Smooth muscle cell (in vitro differentiated cells): Measurements from ENCODE around the gene CA6. TPM values are rescaled to one million over a fixed set of nuclear protein-coding genes. Genes with fewer than 3 reads are reported as not detected.

Source experiments
- DNase-seq: peaks from one replicate; lab custom pipeline; 2025; ENCODE audit not compliant: unreplicated experiment; lab: John Stamatoyannopoulos, UW
- H2AFZ ChIP-seq: fragments of 200-600 bp; sonication (generic); 2 replicates; pipeline ENCODE4 v1.6.0; 2016; ENCODE audit warnings: antibody characterized with exemption, low read depth, mild to moderate bottlenecking
- H3F3A ChIP-seq: fragments of 200-600 bp; sonication (generic); 2 replicates; pipeline ENCODE4 v1.6.0; 2017; ENCODE audit warnings: antibody characterized with exemption, low read depth
- H3K27ac ChIP-seq: fragments of 200-600 bp; sonication (generic); 2 replicates; pipeline ENCODE4 v1.5.1; 2016; ENCODE audit warnings: low read depth, mild to moderate bottlenecking
- H3K27me3 ChIP-seq: fragments of 200-600 bp; sonication (generic); 2 replicates; pipeline ENCODE4 v1.6.1; 2016; ENCODE audit warnings: low read depth, mild to moderate bottlenecking
- H3K36me3 ChIP-seq: fragments of 200-600 bp; sonication (generic); 2 replicates; pipeline ENCODE4 v1.5.1; 2016; ENCODE audit warnings: low read depth
- H3K4me1 ChIP-seq: fragments of 200-600 bp; sonication (generic); 2 replicates; pipeline ENCODE4 v1.5.1; 2016; ENCODE audit warnings: low read depth
- H3K4me2 ChIP-seq: fragments of 200-600 bp; sonication (generic); 2 replicates; pipeline ENCODE4 v1.6.0; 2016; ENCODE audit warnings: mild to moderate bottlenecking
- H3K4me3 ChIP-seq: fragments of 200-600 bp; sonication (generic); 2 replicates; pipeline ENCODE4 v1.5.1; 2016; ENCODE audit warnings: mild to moderate bottlenecking
- H3K79me2 ChIP-seq: fragments of 200-600 bp; sonication (generic); 2 replicates; pipeline ENCODE4 v1.6.0; 2016; ENCODE audit warnings: low read depth, mild to moderate bottlenecking
- H3K9ac ChIP-seq: fragments of 200-600 bp; sonication (generic); 2 replicates; pipeline ENCODE4 v1.6.0; 2016; ENCODE audit warnings: low read depth
- H3K9me3 ChIP-seq: fragments of 200-600 bp; sonication (generic); replicated peaks from 2 replicates; pipeline ENCODE4 v1.5.1; 2016; ENCODE audit warnings: low read depth
- H4K20me1 ChIP-seq: fragments of 200-600 bp; sonication (generic); 2 replicates; pipeline ENCODE4 v1.6.0; 2016; ENCODE audit warnings: low read depth
- CTCF ChIP-seq: fragments of 200-600 bp; sonication (generic); IDR thresholded peaks from 2 replicates; pipeline ENCODE4 v1.5.1; 2017; ENCODE audit warnings: borderline replicate concordance, mild to moderate bottlenecking, antibody characterized with exemption; ENCODE audit not compliant: insufficient read depth, poor library complexity, severe bottlenecking
- WGBS: methylation state at CpG from one replicate; pipeline ENCODE4 v1.1.7; 2016; ENCODE audit warnings: low lambda C conversion rate; 5-methylcytosine and 5-hydroxymethylcytosine counted together
- polyA plus RNA-seq: library from polyadenylated mRNA; unstranded; fragments of >200 nt; fragmentation: Nextera tagmentation; extraction: Ambion mirVana; gene quantifications from 2 replicates; pipeline ENCODE4 v1.2.1, GENCODE V29; 2016
- total RNA-seq: library from RNA; depleted of rRNA; stranded (reverse); fragments of >200 nt; gene quantifications from 2 replicates; pipeline ENCODE4 v1.2.3, GENCODE V29; 2014

Gene CA6
- total and polyA plus RNA-seq, 2 experiments from 2014 or later: not detected

DNA sequence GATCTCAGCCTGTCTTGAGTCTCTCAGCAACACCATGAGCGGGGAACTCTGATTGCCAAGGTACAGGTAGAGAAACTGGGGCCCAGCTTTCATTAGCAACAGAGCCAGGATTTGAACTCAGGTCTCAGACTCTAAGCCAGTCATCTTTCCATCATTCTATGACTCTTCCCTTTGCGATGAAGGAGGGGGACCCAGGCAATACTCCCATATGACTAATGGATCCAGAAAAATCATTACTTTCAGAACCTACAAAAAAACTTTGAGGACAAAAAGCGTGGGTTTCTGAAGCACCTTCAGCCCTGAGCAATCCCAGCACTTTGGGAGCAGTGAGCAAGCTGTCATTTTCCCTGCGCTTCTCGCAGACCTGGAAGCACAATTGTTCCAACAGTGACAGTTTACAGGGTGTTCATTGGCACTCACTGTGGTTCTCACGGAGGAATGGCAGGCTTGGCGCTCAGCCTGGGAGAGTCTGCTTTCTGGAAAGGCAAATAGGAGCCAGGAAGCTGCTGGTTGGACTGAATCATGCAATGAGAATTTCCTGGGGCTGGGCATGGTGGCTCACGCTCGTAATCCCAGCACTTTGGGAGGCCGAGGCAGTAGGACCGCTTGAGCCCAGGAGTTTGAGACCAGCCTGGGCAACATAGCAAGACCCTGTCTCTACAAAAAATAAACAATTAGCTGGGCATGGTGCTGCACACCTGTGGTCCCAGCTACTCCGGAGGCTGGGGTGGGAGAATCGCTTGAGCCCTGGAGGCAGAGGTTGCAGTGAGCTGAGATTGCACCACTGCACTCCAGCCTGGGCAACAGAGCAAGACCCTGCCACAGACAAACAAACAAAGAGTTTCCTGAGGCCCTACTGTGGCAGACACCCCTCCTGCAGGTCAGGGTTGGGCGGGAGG, 40.5 kb downstream of the CA6 start:
- WGBS: 57% methylated on average over 14 of the region's 14 CpGs
- peak; percentile 8 for DNase-seq
- peak overlapping the region; percentile 41 for H3K27ac ChIP-seq
- no peak for TF ChIP-seq CTCF
- no peaks in the 10 kb centered on the region for H4K20me1 ChIP-seq
- no peak overlapping the region for H3K9ac ChIP-seq
- H3F3A ChIP-seq: no peaks in the 10 kb centered on the region
- no peak overlapping the region for H2AFZ ChIP-seq
- H3K27me3 ChIP-seq: no peaks in the 10 kb centered on the region
- H3K4me1 ChIP-seq: no peaks in the 10 kb centered on the region
- H3K79me2 ChIP-seq: no peaks in the 10 kb centered on the region
- no peaks in the 10 kb centered on the region for H3K9me3 ChIP-seq
- no peak overlapping the region for H3K4me2 ChIP-seq
- H3K4me3 ChIP-seq: no peak overlapping the region
- H3K36me3 ChIP-seq: no peaks in the 10 kb centered on the region

GRCh38 chr1:8986814-8987190, 41.1 kb downstream of the CA6 start:
- no peak overlapping the region for H3K4me2 ChIP-seq
- no peak overlapping the region for H2AFZ ChIP-seq
- H3K36me3 ChIP-seq: no peaks in the 10 kb centered on the region
- 97% methylated on average over 10 of the region's 10 CpGs for WGBS
- H3K79me2 ChIP-seq: no peaks in the 10 kb centered on the region
- DNase-seq: no peak
- no peaks in the 10 kb centered on the region for H3F3A ChIP-seq
- no peak overlapping the region for H3K9ac ChIP-seq
- H4K20me1 ChIP-seq: no peaks in the 10 kb centered on the region
- no peaks in the 10 kb centered on the region for H3K9me3 ChIP-seq
- H3K4me1 ChIP-seq: no peaks in the 10 kb centered on the region
- no peaks in the 10 kb centered on the region for H3K27me3 ChIP-seq
- no peak for TF ChIP-seq CTCF
- no peak overlapping the region for H3K4me3 ChIP-seq
- no peak overlapping the region for H3K27ac ChIP-seq

DNA sequence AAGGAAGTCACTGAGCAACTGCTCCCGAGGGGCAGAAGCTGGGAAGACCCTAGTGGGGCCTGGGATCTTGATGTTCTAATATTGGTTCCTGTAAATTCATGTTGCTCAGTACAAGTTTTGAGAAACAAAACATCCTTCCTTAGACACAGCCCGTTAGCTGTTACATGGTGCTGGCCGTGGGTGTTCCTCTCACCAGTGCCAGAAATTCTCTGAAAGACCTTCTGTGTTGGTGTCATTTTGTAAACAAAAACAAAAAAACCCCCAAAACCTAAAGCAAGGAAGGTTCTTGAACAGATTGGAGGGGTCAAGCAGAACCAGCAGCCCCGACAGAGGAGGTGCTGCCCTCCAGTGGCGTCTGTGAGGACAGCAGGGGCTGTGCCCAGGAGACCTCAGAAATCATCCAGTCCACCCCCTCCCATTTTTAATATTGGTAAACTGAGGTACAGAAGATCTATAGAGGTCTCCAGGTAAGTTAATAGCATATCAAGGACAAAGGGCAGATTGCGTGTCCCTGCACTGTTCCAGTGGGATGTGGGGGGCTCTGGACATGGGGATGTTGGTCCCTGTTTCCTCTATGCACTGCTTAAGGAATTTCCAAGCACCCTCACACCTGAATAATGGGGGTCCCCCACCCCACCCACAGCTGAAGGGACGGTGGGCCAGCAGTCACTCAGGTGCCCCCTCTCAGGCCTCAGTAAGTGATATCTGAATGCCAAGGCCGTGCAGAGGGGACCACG, 42.4 kb downstream of the CA6 start:
- no peaks in the 10 kb centered on the region for H3K27me3 ChIP-seq
- H3K36me3 ChIP-seq: no peaks in the 10 kb centered on the region
- no peaks in the 10 kb centered on the region for H3K79me2 ChIP-seq
- peak overlapping the region; percentile 84 for H2AFZ ChIP-seq
- H3K4me1 ChIP-seq: no peaks in the 10 kb centered on the region
- H3K9ac ChIP-seq: no peak overlapping the region
- H3F3A ChIP-seq: no peaks in the 10 kb centered on the region
- H3K4me3 ChIP-seq: no peak overlapping the region
- H4K20me1 ChIP-seq: no peaks in the 10 kb centered on the region
- H3K27ac ChIP-seq: no peak overlapping the region
- no peak overlapping the region for H3K4me2 ChIP-seq
- H3K9me3 ChIP-seq: no peaks in the 10 kb centered on the region
- peak; percentile 10 for DNase-seq
- WGBS: 35% methylated on average over 9 of the region's 9 CpGs
- TF ChIP-seq CTCF: peak; percentile 93
